GM21737 (cell line): Measurements from ENCODE around the gene DCAF16.
"Not testable (repeated sequence)": the region's sequence is repeated elsewhere in the genome, so short reads cannot be mapped to it uniquely, and the experiment has no call there.

Source experiments
- ATAC-seq: cut with Tn5 transposase; IDR thresholded peaks from one replicate; pipeline ENCODE4 v1.9.1; 2021; ENCODE audit warnings: mild to moderate bottlenecking, moderate library complexity; ENCODE audit not compliant: unreplicated experiment

Gene DCAF16

DNA sequence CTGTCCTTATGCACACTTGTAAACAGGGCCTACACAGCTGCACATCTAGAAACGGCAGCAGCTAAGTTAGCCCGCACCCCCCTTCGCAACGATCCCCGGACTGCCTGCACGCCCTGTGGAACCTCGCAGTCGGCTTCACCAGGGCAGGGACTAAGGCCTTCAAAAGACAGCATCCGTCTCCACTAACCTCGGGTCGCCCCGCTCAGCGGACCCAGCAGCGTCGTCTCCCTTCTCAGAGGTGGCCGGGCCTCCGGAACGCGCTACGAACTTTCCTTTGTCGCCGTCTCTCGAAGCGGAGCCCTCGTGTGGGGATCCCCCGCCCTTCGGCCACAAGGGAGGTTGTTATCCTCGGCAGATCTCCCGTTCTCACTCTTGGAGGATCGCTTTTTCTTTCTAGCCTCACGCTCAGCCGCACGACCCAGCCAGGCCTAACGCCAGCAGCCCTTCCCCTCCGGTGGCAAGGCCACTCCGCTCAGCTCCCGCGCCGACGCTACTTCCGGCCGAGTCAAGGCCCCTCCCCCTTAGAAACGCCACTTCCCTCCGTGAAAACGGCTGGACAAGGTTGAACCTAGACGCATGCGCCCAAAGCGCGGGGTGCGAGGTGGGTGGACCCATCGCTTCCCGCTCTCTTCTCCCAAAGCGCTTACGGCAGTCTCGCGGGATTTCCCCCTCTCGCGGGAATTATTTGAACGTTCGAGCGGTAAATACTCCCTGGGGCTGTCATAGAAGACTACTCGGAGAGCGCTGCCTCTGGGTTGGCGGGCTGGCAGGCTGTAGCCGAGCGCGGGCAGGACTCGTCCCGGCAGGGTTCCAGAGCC, at the start of gene DCAF16, which contains the start of gene NCAPG:
Gene DCAF16, minus strand, starts transcription at position 498 of the 818 bp plus-strand sequence. CDS start 6,616 bp downstream, outside the sequence.
Gene NCAPG, plus strand, starts transcription at position 720 of the 818 bp plus-strand sequence. CDS start 99 bp downstream, outside the sequence.
- peak; percentile 90 for ATAC-seq

- no peak for ATAC-seq
Measured at GRCh38 chr4:17859793-17860406, 49.3 kb upstream of the DCAF16 start.

DNA sequence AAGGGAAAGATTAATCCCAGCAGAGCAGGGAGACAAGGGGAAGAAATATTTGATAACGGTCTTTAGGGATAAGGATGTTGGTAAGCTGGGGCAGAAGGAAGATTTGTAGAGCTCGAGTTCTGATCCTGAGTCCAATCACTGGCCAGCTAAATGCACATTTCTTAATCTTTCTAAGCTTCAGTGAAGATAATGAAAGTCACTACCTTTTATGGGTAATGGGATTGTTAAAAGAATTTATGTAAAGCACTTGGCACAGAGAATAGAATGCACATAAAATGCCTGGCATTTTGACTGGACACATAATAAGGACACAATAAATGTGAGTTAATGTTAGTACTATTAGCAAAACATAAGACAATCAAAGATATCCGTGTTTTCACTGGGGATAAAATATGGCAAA, 43.5 kb upstream of the DCAF16 start:
- no peak for ATAC-seq

DNA sequence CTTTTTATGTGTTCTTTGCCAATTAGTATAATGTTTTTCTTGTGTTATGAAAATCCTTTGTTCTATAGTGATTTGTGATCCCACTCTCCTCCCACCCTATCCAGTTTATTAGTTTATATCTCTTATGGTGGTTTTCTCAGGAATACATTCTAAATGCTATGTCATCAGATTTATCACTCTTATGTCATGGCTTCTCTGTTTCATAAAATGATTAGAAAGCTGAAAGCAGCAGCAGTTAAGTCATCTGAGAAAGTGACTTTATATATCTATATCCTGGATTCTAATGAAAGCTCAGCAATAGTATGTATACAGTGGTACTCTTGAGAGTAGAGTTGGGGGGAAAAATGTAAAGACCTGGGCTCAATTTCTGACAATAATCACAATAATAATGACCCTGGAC, 41.4 kb upstream of the DCAF16 start:
- no peak for ATAC-seq

GRCh38 chr4:17850295-17850694, 39.7 kb upstream of the DCAF16 start:
- not testable (repeated sequence) for ATAC-seq

DNA sequence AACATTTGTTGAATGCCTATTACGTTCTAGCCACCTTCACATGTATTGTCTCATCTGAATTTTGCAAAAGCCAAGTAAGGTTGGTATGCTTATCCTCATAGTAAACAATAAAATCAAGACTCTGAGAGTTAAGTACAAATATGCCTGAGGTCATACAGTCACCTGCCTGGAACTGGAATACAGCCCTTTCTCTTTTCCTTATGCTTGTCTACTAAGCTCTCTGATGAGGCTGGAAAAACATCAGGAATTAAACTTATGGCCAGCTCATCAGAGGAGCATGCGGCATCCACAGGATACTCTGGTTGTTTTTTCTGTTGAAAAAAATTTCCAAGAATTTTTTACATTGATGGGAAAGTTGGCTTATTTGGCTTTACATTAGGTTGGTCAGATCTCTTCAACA, 35.7 kb upstream of the DCAF16 start:
- no peak for ATAC-seq

DNA sequence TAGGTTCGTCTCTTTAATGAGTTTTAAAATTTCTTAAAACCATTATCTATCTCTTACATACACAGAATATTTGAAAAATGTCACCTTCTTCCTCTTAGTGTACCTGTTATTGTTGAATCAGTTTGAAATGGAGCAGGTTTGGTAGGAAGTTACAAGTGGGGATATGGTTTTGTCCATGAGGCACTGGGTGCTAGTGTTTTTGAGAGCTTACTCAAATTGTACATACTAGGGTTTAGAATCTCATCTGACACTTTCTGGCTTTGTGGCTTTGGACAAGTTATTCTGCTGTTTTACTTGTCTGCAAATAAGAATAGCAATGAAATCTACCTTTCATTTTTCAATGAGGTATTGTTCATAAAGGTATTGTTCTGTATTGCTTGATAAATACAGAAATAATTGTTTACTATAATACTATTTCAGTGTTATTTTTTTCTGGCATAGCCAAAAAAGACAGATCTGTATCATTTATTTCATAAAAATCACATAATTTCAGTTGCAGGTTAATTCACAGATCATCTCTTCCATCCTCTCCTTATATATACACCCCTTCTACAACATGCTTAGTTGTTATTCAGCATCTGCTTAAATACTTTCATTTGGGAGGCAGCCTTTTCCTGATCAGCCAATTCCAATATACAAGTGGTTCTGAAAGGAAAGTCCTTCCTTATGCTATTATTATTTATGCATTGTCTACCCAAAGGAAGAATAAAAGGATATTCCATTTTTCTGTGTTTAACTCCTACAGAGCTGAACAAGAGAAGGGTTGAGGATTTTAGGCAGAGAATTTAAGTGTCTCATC, 13.5 kb upstream of the DCAF16 start:
- ATAC-seq = no peak

DNA sequence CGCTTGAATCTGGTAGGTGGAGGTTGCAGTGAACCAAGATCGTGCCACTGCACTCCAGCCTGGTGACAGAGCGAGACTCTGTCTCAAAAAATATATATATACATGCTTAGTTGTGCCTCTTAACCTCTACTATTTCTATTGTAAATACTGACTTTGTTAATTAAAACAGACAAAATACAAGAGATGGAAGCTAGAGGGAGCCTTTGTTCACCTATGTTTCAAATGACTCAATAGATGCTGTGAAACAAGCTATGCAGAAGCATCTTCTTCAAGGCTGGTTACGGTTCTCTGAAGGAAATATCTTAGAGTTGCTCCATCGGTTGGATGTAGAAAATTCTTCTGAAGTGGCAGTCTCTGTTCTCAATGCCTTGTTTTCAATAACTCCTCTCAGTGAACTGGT, 6.5 kb upstream of the DCAF16 start:
- peak; percentile 67 for ATAC-seq

DNA sequence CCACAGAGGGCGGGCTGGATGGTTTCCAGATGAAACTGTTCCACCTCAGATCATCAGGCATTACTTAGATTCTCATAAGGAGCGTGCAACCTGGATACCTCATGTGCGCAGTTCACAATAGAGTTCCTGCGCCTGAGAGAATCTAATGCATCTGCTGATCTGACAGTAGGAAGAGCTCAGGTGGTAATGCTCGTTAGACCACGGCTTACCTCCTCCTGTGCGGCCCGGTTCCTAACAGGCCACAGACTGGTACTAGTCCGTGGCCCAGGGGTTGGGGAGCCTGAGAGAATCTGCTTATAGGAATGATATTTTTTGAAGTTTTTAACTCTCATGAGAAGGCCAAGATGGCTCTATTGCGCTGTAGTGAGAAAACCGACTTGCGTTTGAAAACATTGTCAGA, 5.6 kb upstream of the DCAF16 start:
- ATAC-seq = no peak

DNA sequence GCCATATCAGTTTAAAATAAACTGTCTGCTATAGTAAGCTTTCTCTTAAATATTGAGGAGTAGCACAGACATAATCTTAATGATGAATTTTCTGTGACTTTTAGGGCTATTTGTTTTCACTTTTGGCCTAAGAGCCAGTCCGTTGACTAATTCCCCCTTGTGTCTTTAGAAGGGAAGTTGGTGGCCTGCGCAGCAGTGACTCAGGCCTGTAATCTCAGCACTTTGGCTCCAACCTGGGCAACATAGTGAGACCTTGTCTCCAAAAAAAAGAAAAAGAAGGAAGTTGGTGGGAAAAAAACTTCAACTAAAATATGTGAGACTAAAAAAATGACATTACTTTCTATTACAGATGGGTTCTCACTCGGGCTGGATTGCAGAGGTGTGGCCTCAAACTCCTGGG, 3.6 kb upstream of the DCAF16 start:
- ATAC-seq = no peak

DNA sequence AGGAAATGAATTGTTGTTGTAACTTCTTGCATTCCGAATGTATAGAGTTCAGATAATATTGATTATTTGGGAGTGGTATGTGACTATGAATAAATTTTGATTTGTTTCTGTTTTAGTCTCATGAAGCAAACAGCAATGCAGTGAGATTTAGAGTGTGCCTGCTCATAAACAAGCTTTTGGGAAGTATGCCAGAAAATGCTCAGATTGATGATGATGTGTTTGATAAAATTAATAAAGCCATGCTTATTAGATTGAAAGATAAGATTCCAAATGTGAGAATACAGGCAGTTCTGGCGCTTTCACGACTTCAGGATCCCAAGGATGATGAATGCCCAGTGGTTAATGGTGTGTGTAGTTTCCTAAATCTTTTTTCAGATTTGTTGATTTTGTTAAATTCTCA, 2.2 kb upstream of the DCAF16 start:
- no peak for ATAC-seq

GRCh38 chr4:17812125-17812524, 1.6 kb upstream of the DCAF16 start:
- ATAC-seq = no peak

GRCh38 chr4:17811078-17811603, 584 bp upstream of the DCAF16 start:
- peak; percentile 25 for ATAC-seq

DNA sequence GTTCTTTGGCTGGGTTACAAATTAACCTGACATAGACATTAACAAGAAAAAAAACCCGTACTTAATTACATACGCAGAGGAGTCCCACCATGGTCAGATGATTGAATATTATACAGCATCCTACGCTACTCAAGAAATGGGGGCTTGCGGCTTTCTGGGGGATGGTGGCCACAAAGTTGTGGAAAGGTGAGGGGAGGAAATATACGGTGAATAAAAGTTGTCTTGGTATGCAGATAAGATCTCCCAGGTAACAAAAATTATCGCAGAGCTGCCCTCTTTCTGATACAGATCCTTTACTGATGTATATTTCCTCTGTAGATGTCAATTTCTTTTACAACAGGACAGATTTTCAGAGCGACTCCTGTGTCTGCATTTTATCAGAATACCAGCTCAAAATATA, 890 bp downstream of the DCAF16 start:
- ATAC-seq = no peak

DNA sequence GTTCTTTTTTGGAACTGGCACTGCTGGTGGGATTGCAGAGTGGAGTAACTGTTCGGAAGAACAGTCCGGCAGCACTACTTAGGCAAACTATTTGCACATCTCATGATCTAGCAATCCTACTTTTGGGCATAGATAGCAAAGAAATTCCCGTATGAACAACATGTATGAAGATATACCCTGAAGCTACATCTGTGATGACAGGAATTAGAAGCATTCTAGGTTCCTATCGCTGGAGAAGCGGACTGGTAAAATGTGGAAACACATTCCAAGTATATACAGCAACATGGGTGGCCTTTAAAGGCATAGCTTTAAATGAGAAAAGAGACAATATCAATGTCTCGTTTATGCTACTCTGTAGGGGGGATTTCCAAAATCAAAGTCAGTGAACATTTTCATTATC, 3.1 kb downstream of the DCAF16 start:
- no peak for ATAC-seq

DNA sequence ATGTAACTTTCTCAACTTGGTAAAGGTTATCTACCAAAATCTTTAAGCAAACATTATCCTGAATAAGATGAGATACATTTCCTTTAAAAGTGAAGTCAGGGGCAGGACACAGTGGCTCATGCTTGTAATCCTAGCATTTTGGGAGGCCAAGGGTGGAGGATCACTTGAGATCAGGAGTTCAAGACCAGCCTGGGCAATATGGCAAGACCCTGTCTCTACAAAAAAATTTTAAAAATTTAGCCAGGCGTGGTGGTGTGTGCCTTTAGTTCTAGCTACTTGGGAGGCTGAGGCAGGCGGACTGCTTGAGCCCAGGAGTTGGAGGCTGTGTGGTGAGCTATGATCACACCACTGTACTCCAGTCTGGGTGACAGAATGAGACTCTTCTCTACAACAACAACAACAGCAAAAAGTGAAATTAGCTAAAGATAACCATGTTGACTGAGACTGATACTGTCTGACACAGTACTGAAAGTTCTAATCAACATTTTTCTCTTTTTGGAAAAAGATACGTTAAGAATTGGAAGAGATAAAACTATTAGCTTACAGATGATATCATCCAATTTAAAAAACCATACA, 4.9 kb downstream of the DCAF16 start:
- no peak for ATAC-seq

DNA sequence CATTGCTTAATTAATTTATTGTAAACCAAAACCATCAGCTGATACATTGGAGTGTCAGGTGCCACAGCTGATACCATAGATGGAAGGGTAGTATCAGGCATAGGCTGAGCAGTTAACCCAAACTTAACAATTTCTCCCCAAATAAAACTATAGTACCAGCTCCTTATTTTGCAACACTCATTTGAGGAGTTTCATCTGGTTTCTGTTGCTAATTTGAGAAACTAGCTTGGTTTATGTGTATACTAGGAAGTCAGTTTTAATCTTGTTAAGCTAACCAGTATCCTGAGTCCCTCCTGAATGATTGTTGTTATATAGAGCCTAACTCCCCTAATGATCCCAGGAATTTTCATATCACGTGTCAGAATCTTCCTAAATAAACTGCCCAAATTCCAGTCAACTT, 12.7 kb downstream of the DCAF16 start:
- ATAC-seq = no peak

- ATAC-seq = no peak
Measured at GRCh38 chr4:17794730-17795129, 15.8 kb downstream of the DCAF16 start.

GRCh38 chr4:17788956-17789355, 21.6 kb downstream of the DCAF16 start:
- ATAC-seq = no peak

GRCh38 chr4:17787315-17787714, 23.2 kb downstream of the DCAF16 start:
- ATAC-seq = no peak

GRCh38 chr4:17786567-17786966, 24.0 kb downstream of the DCAF16 start:
- no peak for ATAC-seq
